Measurements from ENCODE around the gene SORCS2. TPM values are rescaled to one million over a fixed set of nuclear protein-coding genes. Genes with fewer than 3 reads are reported as not detected.
A peak's percentile ranks its signal among the peaks of the same experiment; 100 is the strongest.

Gene SORCS2
- total RNA-seq, 4 donors from 2014 or later, result 2.0 to 7.4 (median 3.6) TPM

- Histone ChIP-seq H3K36me3 (no peaks in the 10 kb centered on the region), H3K4me3 (no peak overlapping the region), H3K4me1 (no peaks in the 10 kb centered on the region), H3K9me3 (no peaks in the 10 kb centered on the region), H3K27me3 (peaks cover 28% of the 10 kb centered on the region), H3K27ac (no peak overlapping the region)
- WGBS, 2 donors (ENCODE audit: low coverage in 1 of 2), result 85% methylated on average over 2 of the region's 10 CpGs; no CpG with 5 or more reads in 1 of the 2 donors
- no peak for ATAC-seq
- TF ChIP-seq EP300 (IDR thresholded peaks at IDR 0.05), result no peak
- no peak for TF ChIP-seq POLR2AphosphoS5 (IDR thresholded peaks at IDR 0.05)
- TF ChIP-seq POLR2A (IDR thresholded peaks at IDR 0.05), result no peak
- TF ChIP-seq CTCF (IDR thresholded peaks at IDR 0.05), result no peak
These were observed 6.8 kb upstream of the SORCS2 start for GRCh38 chr4:7185487-7186030.

GRCh38 chr4:7186031-7186430 lies 6.3 kb upstream of the SORCS2 start:
- Histone ChIP-seq H3K27me3 (peaks cover 28% of the 10 kb centered on the region), H3K4me3 (no peak overlapping the region), H3K9me3 (no peaks in the 10 kb centered on the region), H3K27ac (no peak overlapping the region), H3K4me1 (peaks cover 0 to 2% (median 0%) of the 10 kb centered on the region in 3 donors), H3K36me3 (no peaks in the 10 kb centered on the region)
- TF ChIP-seq CTCF (IDR thresholded peaks at IDR 0.05) (peak in 2 of 4 experiments; percentile 7 to 33), POLR2A (IDR thresholded peaks at IDR 0.05) (no peak), POLR2AphosphoS5 (IDR thresholded peaks at IDR 0.05) (no peak)
- ATAC-seq, result no peak
- WGBS, 2 donors (ENCODE audit: low coverage in 1 of 2), result 60% methylated on average over 1 of the region's 9 CpGs; no CpG with 5 or more reads in 1 of the 2 donors

GRCh38 chr4:7186516-7187167 lies 5.7 kb upstream of the SORCS2 start:
- H3K4me1 ChIP-seq, result peaks cover 0 to 8% (median 0%) of the 10 kb centered on the region in 3 donors
- no peak for TF ChIP-seq EP300 (IDR thresholded peaks at IDR 0.05)
- no peak overlapping the region for H3K27ac ChIP-seq
- ATAC-seq, result no peak
- 77 to 78% methylated on average over 8 to 11 of the region's 15 CpGs for WGBS, 2 donors (ENCODE audit: low coverage in 1 of 2)
- H3K9me3 ChIP-seq, result no peaks in the 10 kb centered on the region
- no peak overlapping the region for H3K4me3 ChIP-seq
- H3K27me3 ChIP-seq, result peaks cover 33% of the 10 kb centered on the region
- no peaks in the 10 kb centered on the region for H3K36me3 ChIP-seq

GRCh38 chr4:7187168-7187535 lies 5.2 kb upstream of the SORCS2 start:
- Histone ChIP-seq H3K4me1 (peaks cover 0 to 14% (median 4%) of the 10 kb centered on the region in 3 donors), H3K27ac (no peak overlapping the region), H3K4me3 (no peak overlapping the region), H3K9me3 (no peaks in the 10 kb centered on the region), H3K36me3 (no peaks in the 10 kb centered on the region), H3K27me3 (peaks cover 38% of the 10 kb centered on the region)
- WGBS, 2 donors (ENCODE audit: low coverage in 1 of 2), result 81 to 90% methylated on average over 5 to 6 of the region's 7 CpGs
- ATAC-seq, result no peak
- no peak for TF ChIP-seq CTCF (IDR thresholded peaks at IDR 0.05)
- TF ChIP-seq POLR2A (IDR thresholded peaks at IDR 0.05), result no peak
- TF ChIP-seq POLR2AphosphoS5 (IDR thresholded peaks at IDR 0.05), result no peak
- TF ChIP-seq EP300 (IDR thresholded peaks at IDR 0.05), result no peak

GRCh38 chr4:7187691-7188090 lies 4.6 kb upstream of the SORCS2 start:
- Histone ChIP-seq H3K4me1 (peaks cover 0 to 15% (median 5%) of the 10 kb centered on the region in 3 donors), H3K4me3 (no peak overlapping the region), H3K9me3 (no peaks in the 10 kb centered on the region), H3K27me3 (peaks cover 39% of the 10 kb centered on the region), H3K27ac (no peak overlapping the region), H3K36me3 (no peaks in the 10 kb centered on the region)
- ATAC-seq, result no peak
- 33 to 66% methylated on average over 1 to 3 of the region's 7 CpGs for WGBS, 2 donors (ENCODE audit: low coverage in 1 of 2)
- no peak for TF ChIP-seq EP300 (IDR thresholded peaks at IDR 0.05)
- no peak for TF ChIP-seq CTCF (IDR thresholded peaks at IDR 0.05)
- TF ChIP-seq POLR2A (IDR thresholded peaks at IDR 0.05), result no peak
- TF ChIP-seq POLR2AphosphoS5 (IDR thresholded peaks at IDR 0.05), result no peak
